ENCODE data around the gene ZMAT2. TPM values are rescaled to one million over a fixed set of nuclear protein-coding genes. Genes with fewer than 3 reads are reported as not detected.

Gene ZMAT2
- total and polyA plus RNA-seq, 7 donors = 44.7 to 136 (median 54.5) TPM

- Histone ChIP-seq H3K27me3 (ENCODE audit: insufficient read depth in 3 of 3, low read length in 2 of 3) (peaks cover 0 to 6% (median 3%) of the 10 kb centered on the region in 3 donors), H3K27ac (no peak overlapping the region), H3K4me1 (no peaks in the 10 kb centered on the region), H3K36me3 (ENCODE audit: insufficient read depth in 1 of 2, low read depth in 1 of 2) (no peaks in the 10 kb centered on the region), H3K9me3 (no peaks in the 10 kb centered on the region), H3K4me3 (no peak overlapping the region)
- DNase-seq (no peak), ATAC-seq (no peak)
- 62 to 71% (median 69%) methylated on average over 4 of the region's 4 CpGs for WGBS, 3 donors
- no peak for TF ChIP-seq CTCF (IDR thresholded peaks at IDR 0.05)
- intact Hi-C loops (cut with DNase I) = loop anchor here (5.0 to 10.0 kb wide), 2 partner anchors 158 to 361 kb away; no protein-coding TSS in a partner anchor
Measured at GRCh38 chr5:140733098-140733497, 32.9 kb downstream of the ZMAT2 start.

- TF ChIP-seq CTCF (IDR thresholded peaks at IDR 0.05) = peak; percentile 59
- Histone ChIP-seq H3K27ac (no peak overlapping the region), H3K4me1 (no peaks in the 10 kb centered on the region), H3K4me3 (no peak overlapping the region), H3K9me3 (no peaks in the 10 kb centered on the region), H3K27me3 (ENCODE audit: insufficient read depth in 3 of 3, low read length in 2 of 3) (peaks cover 0 to 6% (median 3%) of the 10 kb centered on the region in 3 donors), H3K36me3 (ENCODE audit: insufficient read depth in 1 of 2, low read depth in 1 of 2) (no peaks in the 10 kb centered on the region)
- DNase-seq = no peak
- ATAC-seq = peak; percentile 67 to 84 (median 78)
- intact Hi-C loops (cut with DNase I) = loop anchor here (5.0 to 10.0 kb wide), 2 partner anchors 160 to 362 kb away; no protein-coding TSS in a partner anchor
- WGBS, 3 donors = 40 to 49% (median 44%) methylated on average over 7 of the region's 7 CpGs
Measured at GRCh38 chr5:140734354-140734753, 34.1 kb downstream of the ZMAT2 start.

- TF ChIP-seq CTCF (IDR thresholded peaks at IDR 0.05) = no peak
- Histone ChIP-seq H3K36me3 (ENCODE audit: insufficient read depth in 1 of 2, low read depth in 1 of 2) (no peaks in the 10 kb centered on the region), H3K4me3 (no peak overlapping the region), H3K27ac (no peak overlapping the region), H3K9me3 (no peaks in the 10 kb centered on the region), H3K4me1 (no peaks in the 10 kb centered on the region), H3K27me3 (ENCODE audit: insufficient read depth in 3 of 3, low read length in 2 of 3) (peaks cover 0 to 7% (median 3%) of the 10 kb centered on the region in 3 donors)
- no peak for DNase-seq
- no peak for ATAC-seq
- intact Hi-C loops (cut with DNase I) = loop anchor here in 1 of 2 donors (10.0 kb wide), 1 partner anchor 163 kb away; no protein-coding TSS in a partner anchor
- WGBS, 3 donors = 67 to 75% (median 72%) methylated on average over 1 of the region's 1 CpG
Measured at GRCh38 chr5:140737486-140737885, 37.2 kb downstream of the ZMAT2 start.

GRCh38 chr5:140741967-140742366 is 41.7 kb downstream of the ZMAT2 start:
- WGBS, 3 donors = 50 to 65% (median 53%) methylated on average over 1 of the region's 1 CpG
- Histone ChIP-seq H3K4me3 (no peak overlapping the region), H3K27ac (no peak overlapping the region), H3K36me3 (ENCODE audit: insufficient read depth in 1 of 2, low read depth in 1 of 2) (no peaks in the 10 kb centered on the region), H3K9me3 (peaks cover 4% of the 10 kb centered on the region), H3K4me1 (no peaks in the 10 kb centered on the region), H3K27me3 (ENCODE audit: insufficient read depth in 3 of 3, low read length in 2 of 3) (peaks cover 0 to 7% (median 3%) of the 10 kb centered on the region in 3 donors)
- ATAC-seq (no peak), DNase-seq (no peak)
- intact Hi-C loops (cut with DNase I) = no loop called here
- TF ChIP-seq CTCF (IDR thresholded peaks at IDR 0.05) = no peak

GRCh38 chr5:140753561-140753960 is 53.3 kb downstream of the ZMAT2 start:
- intact Hi-C loops (cut with DNase I) = no loop called here
- Histone ChIP-seq H3K27ac (no peak overlapping the region), H3K27me3 (ENCODE audit: insufficient read depth in 3 of 3, low read length in 2 of 3) (no peaks in the 10 kb centered on the region), H3K36me3 (ENCODE audit: insufficient read depth in 1 of 2, low read depth in 1 of 2) (no peaks in the 10 kb centered on the region), H3K4me1 (no peaks in the 10 kb centered on the region), H3K4me3 (no peak overlapping the region), H3K9me3 (peaks cover 23% of the 10 kb centered on the region)
- DNase-seq = no peak
- TF ChIP-seq CTCF (IDR thresholded peaks at IDR 0.05) = no peak
- ATAC-seq = no peak
- WGBS, 3 donors = 78 to 87% (median 83%) methylated on average over 5 of the region's 5 CpGs
